ENCODE results near the gene FAM219B.

FAM219B gene

GRCh38 chr15:74903676-74904075 is 3.0 kb downstream of the FAM219B start:
- ATAC-seq (ENCODE audit: insufficient read depth, low read depth): no peak
- no peak overlapping the region for H2AFZ ChIP-seq (ENCODE audit: low read depth, low read length)
- H4K20me1 ChIP-seq (ENCODE audit: insufficient read depth, low read length): no peaks in the 10 kb centered on the region

GRCh38 chr15:74902295-74903075 is 4.2 kb downstream of the FAM219B start:
- Histone ChIP-seq H2AFZ (ENCODE audit: low read depth, low read length) (no peak overlapping the region), H3K27me3 (ENCODE audit: insufficient read depth, low read length, poor library complexity) (no peaks in the 10 kb centered on the region), H3K9ac (ENCODE audit: low read depth, low read length) (no peak overlapping the region), H3K36me3 (ENCODE audit: insufficient read depth, low read length) (peaks cover 65% of the 10 kb centered on the region), H3K79me2 (ENCODE audit: insufficient read depth, low read length) (peaks cover 22% of the 10 kb centered on the region), H3K4me2 (ENCODE audit: insufficient read depth, low read length) (no peak overlapping the region), H3K27ac (ENCODE audit: low read length) (no peak overlapping the region), H3K9me3 (ENCODE audit: insufficient read depth, low read length, severe bottlenecking) (no peaks in the 10 kb centered on the region), H3K4me1 (ENCODE audit: insufficient read depth, low read length) (peaks cover 23% of the 10 kb centered on the region), H4K20me1 (ENCODE audit: insufficient read depth, low read length) (no peaks in the 10 kb centered on the region), H3K4me3 (ENCODE audit: low read depth in 1 of 2, low read length in 2 of 2) (no peak overlapping the region)
- no peak for ATAC-seq (ENCODE audit: insufficient read depth, low read depth)
- no peak for TF ChIP-seq EZH2 (IDR thresholded peaks at IDR 0.05; ENCODE audit: borderline replicate concordance, low read depth, low read length, severe bottlenecking)
- TF ChIP-seq CTCF (IDR thresholded peaks at IDR 0.05; ENCODE audit: borderline replicate concordance, extremely low read depth, low read length, poor library complexity, severe bottlenecking): no peak
- DNase-seq: no peak

More at GRCh38 chr15:74903676-74904075, 3.0 kb downstream of the FAM219B start:
- no peak for DNase-seq
- Histone ChIP-seq H3K4me1 (ENCODE audit: insufficient read depth, low read length) (peaks cover 27% of the 10 kb centered on the region), H3K27me3 (ENCODE audit: insufficient read depth, low read length, poor library complexity) (no peaks in the 10 kb centered on the region), H3K79me2 (ENCODE audit: insufficient read depth, low read length) (peaks cover 22% of the 10 kb centered on the region), H3K9ac (ENCODE audit: low read depth, low read length) (no peak overlapping the region), H3K9me3 (ENCODE audit: insufficient read depth, low read length, severe bottlenecking) (no peaks in the 10 kb centered on the region), H3K36me3 (ENCODE audit: insufficient read depth, low read length) (peaks cover 57% of the 10 kb centered on the region), H3K4me2 (ENCODE audit: insufficient read depth, low read length) (no peak overlapping the region), H3K27ac (ENCODE audit: low read length) (no peak overlapping the region), H3K4me3 (ENCODE audit: low read depth in 1 of 2, low read length in 2 of 2) (no peak overlapping the region)
- no peak for TF ChIP-seq EZH2 (IDR thresholded peaks at IDR 0.05; ENCODE audit: borderline replicate concordance, low read depth, low read length, severe bottlenecking)
- no peak for TF ChIP-seq CTCF (IDR thresholded peaks at IDR 0.05; ENCODE audit: borderline replicate concordance, extremely low read depth, low read length, poor library complexity, severe bottlenecking)

- peak overlapping the region; percentile 22 for H3K9ac ChIP-seq (ENCODE audit: low read depth, low read length)
- ATAC-seq (ENCODE audit: insufficient read depth, low read depth): peak; percentile 56
- H3K4me1 ChIP-seq (ENCODE audit: insufficient read depth, low read length): peaks cover 16% of the 10 kb centered on the region
- DNase-seq: peak; percentile 64
- H3K4me3 ChIP-seq (ENCODE audit: low read depth in 1 of 2, low read length in 2 of 2): no peak overlapping the region
- TF ChIP-seq CTCF (IDR thresholded peaks at IDR 0.05; ENCODE audit: borderline replicate concordance, extremely low read depth, low read length, poor library complexity, severe bottlenecking): peak; percentile 84
- TF ChIP-seq EZH2 (IDR thresholded peaks at IDR 0.05; ENCODE audit: borderline replicate concordance, low read depth, low read length, severe bottlenecking): no peak
- H2AFZ ChIP-seq (ENCODE audit: low read depth, low read length): peak overlapping the region; percentile 51; the same call in 1 of the 2 replicates
- no peaks in the 10 kb centered on the region for H3K9me3 ChIP-seq (ENCODE audit: insufficient read depth, low read length, severe bottlenecking)
- peaks cover 70% of the 10 kb centered on the region for H3K36me3 ChIP-seq (ENCODE audit: insufficient read depth, low read length)
- peaks cover 14% of the 10 kb centered on the region for H3K79me2 ChIP-seq (ENCODE audit: insufficient read depth, low read length)
- H3K27ac ChIP-seq (ENCODE audit: low read length): peak overlapping the region; percentile 67
- H4K20me1 ChIP-seq (ENCODE audit: insufficient read depth, low read length): no peaks in the 10 kb centered on the region
- H3K4me2 ChIP-seq (ENCODE audit: insufficient read depth, low read length): no peak overlapping the region
- H3K27me3 ChIP-seq (ENCODE audit: insufficient read depth, low read length, poor library complexity): no peaks in the 10 kb centered on the region
These were observed 5.0 kb downstream of the FAM219B start for GRCh38 chr15:74901612-74902063.
